Left ventricle myocardium superior (tissue), 1 donor: Measurements from ENCODE around the gene KIAA1143. TPM values are rescaled to one million over a fixed set of nuclear protein-coding genes. Genes with fewer than 3 reads are reported as not detected.

Experiments used
- total RNA-seq: library from RNA; stranded (reverse); fragmentation: NEBNext Ultra II Directional; extraction: Animal tissue kit (Norgen Biotek cat#: 25700); gene quantifications from one replicate; pipeline ENCODE4 v1.2.1, GENCODE V29; 2021
- donor health status: DM: no; HTN: yes; CAD: no; lungs with severe emphysema.

Gene KIAA1143
- total RNA-seq, 1 donor from 2014 or later: 37.2 TPM

Other genes starting within 250 kb of the KIAA1143 start
- gene ZKSCAN7, start 206.4 kb downstream of the KIAA1143 start, total RNA-seq: 1.8 TPM
- gene ZNF660, start 176.7 kb downstream of the KIAA1143 start, total RNA-seq: 0.92 TPM
- 12.7 TPM for gene ZNF197, start 136.6 kb downstream of the KIAA1143 start, total RNA-seq
- gene ZNF35, start 112.9 kb downstream of the KIAA1143 start, total RNA-seq: 4.7 TPM
- gene ZNF502, start 49.0 kb downstream of the KIAA1143 start, total RNA-seq: 3.6 TPM
- 3.5 TPM for gene ZNF501, start 32.0 kb downstream of the KIAA1143 start, total RNA-seq
- 1.1 TPM for gene KIF15, start 175 bp upstream of the KIAA1143 start, total RNA-seq
- 10.0 TPM for gene TMEM42, start 100.3 kb upstream of the KIAA1143 start, total RNA-seq
- not detected for gene TGM4, start 113.0 kb upstream of the KIAA1143 start, total RNA-seq
- 39.1 TPM for gene ZDHHC3, start 214.6 kb upstream of the KIAA1143 start, total RNA-seq
- 25.0 TPM for gene EXOSC7, start 214.6 kb upstream of the KIAA1143 start, total RNA-seq